Measurements from ENCODE around the gene ICA1.

GRCh38 chr7:8277394-8277982 lies 15.5 kb upstream of the ICA1 start:
- no peak for TF ChIP-seq POLR2A (IDR thresholded peaks at IDR 0.05; ENCODE audit: low read depth, low read length)
- no peak for TF ChIP-seq EZH2 (IDR thresholded peaks at IDR 0.05; ENCODE audit: borderline replicate concordance, low read depth, low read length, severe bottlenecking)
- TF ChIP-seq CTCF (IDR thresholded peaks at IDR 0.05; ENCODE audit: extremely low read depth in 1 of 2, insufficient read depth in 1 of 2, low read depth in 1 of 2, low read length in 2 of 2) = no peak
- TF ChIP-seq POLR2AphosphoS5 (IDR thresholded peaks at IDR 0.05; ENCODE audit: insufficient read depth, low read depth, low read length) = no peak
- TF ChIP-seq MAX (IDR thresholded peaks at IDR 0.05; ENCODE audit: insufficient read depth, insufficient read length) = no peak

Measured in endothelial cell of umbilical vein (primary cell).